HG03520 (cell line): ENCODE measurements around the gene SLC6A11.

Source experiments
- ATAC-seq: cut with Tn5 transposase; IDR thresholded peaks from one replicate; pipeline ENCODE4 v1.9.1; 2021; ENCODE audit warnings: mild to moderate bottlenecking, moderate library complexity; ENCODE audit not compliant: unreplicated experiment

The SLC6A11 gene

DNA sequence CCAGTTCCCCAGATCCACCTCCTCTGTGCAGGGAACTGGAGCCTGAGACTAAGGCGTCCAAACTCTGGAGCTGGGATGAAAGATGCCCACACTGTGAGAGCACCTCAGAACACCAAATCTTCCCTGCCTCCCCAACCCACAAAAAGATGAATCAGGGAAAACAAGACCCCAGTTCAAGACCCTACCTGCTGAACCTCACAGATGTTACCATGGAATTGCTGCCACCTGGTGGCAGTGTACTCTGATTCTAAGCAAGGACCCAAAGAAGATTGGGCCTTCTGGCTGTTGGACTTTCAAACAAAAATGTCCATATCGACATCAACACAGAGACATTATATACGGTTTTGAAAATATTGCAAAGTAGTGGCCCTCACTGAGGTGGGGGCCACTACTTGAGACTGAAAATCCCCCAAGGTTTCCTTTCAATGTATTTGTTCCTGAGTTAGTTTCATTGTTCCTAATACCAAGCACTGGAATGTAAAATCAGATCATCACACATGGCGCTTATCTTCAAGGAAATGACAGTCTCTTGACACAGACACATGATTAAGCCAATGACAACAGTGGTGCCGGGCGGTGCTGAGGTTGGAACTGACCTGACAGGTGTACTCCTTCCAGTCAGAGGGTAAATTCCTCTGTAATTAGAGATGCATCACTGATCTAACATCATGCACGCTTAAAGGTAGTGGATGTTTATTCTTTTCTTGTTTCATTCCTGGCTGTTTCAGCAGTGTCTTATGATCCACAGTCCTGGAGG, 67.6 kb downstream of the SLC6A11 start:
- no peak for ATAC-seq

DNA sequence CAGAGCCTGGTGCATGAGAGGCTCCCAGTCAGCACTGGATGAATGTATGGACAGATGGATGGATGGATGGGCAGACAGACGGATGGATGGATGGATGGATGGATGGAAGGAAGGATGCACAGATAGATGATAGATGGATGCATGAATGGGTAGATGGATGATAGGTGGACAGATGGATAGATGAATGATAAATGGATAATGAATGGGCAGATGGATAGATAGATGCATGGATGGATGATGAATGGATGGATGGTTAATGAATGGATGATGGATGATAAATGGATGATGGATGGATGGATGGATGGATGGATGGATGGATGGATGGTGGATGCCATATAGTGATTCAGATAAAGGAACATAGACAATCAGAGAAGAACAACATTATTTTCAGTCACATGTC, 71.0 kb downstream of the SLC6A11 start:
- ATAC-seq, result no peak

DNA sequence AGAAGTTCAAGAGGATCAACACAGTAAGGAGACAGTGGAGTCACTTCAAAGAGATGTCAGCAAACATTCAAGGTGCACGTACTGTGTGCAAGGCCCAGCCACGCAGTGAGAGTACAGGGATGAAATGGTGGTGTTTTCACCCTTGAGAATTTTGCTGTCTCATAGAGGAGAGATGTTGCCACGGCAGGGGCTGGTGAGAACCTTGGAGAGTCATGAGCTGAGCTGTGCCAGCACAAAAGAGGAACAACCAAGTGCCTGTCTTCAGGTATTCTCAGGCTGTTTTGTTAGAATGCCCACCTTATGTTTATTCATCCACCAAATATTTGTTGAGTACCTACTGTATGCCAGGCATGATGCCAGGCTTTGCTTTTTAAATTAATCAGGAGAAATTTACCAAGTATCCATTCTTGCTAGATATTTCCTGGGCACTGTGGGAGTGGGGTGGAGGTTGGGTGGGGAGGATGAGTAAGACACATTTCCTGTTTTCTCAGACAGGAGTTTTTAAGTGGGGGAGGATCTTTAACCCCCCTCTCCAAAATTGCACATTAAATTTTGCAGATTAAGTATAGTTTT, 72.6 kb downstream of the SLC6A11 start:
- no peak for ATAC-seq

DNA sequence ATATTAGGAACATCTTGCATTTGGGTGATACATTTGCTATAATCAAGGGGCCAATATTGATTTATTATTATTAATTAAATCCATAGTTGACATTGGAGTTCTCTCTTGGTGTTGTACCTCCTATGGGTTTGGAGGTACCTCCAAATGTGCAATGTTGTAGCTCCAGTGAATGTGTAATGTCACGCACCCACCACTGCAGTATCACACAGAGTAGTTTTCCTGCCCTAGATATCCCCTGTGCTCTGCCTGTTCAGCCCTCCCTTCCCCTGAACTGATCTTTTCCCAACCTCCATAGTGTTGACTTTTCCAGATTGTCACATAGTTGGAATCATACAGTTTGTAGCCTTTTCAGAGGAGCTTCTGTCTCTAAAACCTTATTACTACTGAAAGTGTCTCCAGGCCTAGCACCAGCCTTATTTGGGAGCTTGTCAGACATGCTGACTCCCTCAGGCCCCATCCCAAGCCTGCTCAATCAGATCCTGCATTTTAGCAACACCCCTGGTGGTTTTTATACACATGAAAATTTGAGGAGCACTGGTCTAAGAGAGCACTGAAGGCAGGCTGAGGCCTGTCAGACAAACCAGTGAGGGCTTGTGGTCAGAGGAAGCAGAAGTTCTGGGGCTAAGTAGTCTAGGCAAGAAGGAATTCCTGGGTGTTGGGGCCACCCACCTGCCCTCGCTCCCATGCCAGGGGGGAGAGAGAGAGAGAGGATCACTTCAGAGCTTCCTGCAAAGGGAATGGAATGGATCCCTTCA, 73.4 kb downstream of the SLC6A11 start:
- ATAC-seq, result no peak

DNA sequence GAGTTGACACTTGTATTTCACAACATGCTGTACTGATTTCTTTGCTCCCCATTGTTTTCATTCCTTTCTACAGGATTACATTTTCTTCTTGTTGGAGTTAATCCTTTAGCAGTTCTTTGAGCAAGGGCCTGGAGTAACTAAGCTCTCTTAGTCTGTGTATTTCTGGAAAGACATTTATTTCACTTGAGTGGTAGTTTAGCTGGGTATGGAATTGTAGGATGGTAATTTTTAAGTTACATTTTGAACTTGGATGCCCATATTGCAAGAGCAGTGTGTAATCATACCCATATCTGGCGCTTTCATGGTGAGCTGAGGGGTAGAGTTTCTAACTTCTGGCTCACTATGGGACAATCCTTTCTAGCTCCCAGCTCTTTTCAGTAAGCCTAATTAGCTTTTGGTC, 74.6 kb downstream of the SLC6A11 start:
- ATAC-seq, result no peak

DNA sequence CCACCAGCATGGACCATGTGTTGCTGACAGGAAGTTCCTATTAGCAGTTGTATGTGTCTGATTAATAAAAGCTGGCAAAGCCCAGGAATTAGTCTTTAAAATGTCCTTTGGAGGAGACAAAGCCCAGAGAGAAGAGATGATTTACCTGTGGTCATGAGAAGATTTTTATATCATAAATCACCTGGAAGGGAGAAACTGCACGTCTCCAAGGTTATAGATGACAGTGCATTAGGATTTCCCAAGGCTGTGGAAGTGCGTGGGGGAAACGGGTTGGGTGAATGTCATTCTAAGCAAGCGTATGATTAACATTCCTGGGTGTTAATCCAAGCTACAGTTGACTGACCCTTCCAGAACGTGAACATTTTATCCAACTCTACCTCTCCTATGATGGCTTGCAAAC, 76.6 kb downstream of the SLC6A11 start:
- ATAC-seq, result no peak

DNA sequence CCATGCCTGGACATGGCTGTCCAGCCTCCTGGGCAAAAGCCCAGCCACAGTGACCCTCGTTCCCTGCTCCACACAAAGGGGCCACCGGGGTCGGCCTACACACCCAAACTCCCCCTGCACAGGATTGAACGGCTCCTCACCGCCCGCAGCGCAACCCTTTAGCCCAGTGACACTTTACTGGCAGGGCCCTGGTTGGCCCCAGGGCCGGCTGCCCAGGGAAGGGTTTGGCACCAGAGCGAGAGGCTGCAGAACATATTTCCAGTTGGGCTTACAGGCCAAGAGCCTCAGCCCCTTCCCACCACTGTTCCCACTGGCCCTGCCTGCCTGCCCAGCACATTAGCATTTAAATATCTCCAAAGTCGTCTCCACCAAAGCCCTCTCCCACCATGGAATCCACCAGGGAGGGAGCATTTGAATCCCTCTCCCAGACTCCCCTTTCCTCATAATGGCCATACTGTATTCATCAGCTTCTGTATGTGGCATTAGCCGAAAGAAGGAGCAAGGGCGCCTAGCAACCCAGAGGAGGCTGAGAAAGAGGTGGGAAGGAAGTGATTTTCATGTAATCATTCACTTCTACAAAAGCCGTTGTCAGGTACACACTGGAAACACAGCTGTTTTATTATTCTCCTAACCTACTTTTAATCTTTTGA, 85.4 kb downstream of the SLC6A11 start:
- ATAC-seq, result no peak

DNA sequence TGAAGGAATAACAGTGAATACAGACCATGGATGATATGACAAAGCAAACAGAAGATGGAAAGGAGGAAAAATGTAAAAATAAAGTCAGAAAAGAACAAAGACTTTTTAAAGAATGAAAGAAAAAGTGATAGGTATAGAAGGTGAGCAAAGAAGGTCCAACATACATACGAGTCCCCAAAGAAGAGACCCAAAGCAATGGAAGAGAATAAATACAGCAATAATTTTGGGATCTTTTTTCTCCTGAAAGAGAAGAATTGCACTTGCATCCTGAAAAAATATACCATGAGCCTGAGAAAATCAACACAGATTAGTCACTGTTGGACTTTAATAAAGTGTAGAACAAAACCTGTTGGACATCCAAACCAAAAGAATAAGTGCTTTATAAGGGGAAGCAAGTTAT, 91.2 kb downstream of the SLC6A11 start:
- ATAC-seq, result no peak

DNA sequence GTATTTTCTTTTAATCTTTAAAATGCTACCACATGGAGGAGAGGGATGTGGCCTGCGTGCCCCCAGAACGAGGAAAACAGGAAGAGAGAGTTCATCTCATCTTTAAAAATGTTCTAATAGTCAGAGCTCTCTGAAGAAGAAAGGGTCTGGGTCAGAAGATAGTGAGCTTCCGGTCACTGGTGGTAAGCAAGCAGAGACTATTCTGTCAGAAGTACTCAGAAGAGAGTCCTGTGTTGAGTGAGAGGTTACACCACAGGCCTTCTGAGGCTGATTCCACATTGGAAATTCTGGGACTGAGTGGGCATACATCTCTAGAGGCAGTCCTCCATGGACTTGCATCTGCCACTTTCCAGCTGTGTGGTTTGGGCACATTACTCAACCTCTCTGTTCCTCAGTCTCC, 94.3 kb downstream of the SLC6A11 start:
- no peak for ATAC-seq

DNA sequence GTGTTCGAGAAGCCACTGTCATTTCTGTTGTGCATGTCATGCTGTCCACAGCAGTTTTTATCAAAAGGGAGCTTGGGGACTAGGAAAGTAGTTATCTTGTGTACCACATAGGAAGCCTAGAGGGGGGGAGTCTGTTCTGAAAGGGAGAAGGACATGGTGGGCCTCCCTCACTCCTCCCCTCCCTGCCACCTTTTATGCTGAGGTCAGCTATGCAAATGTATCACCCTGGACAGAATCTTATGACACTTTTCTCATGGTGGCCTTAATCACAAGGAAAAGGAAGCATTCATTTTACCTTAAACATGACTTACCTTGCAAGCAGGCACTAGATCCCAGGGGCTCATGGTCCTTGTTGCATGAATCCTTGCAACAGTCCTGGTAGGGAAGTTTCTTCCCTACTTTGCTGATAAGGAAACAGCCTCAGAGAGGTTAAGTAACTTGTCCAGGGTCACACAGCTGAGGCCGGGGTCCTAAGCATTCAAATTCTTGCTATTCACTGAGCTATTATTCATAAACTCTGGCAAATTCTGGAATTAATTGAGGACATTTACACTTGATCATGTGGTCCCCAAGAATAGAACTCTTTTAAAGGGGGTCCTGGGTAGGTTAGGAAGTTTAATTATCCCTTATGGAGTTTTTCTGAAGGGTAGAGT, 95.4 kb downstream of the SLC6A11 start:
- no peak for ATAC-seq

DNA sequence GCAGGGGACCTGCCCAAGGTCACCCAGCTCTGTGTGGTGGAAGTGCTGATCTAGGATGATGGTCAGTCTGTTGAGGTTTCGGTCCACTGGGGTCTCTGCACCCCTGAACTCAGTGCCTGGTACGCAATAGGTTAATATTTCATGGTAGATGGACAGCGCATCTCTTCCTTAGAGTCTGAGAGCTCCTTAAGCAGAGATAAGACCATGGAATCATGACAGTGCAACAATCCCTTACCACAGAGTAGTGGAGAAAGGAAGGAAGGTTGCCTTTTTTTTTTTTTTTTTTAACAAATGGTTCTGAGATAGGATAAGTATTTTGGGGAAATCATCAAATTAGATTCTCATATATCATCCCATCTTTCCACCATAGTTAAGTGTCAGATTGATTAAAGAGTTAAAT, 96.8 kb downstream of the SLC6A11 start:
- ATAC-seq, result no peak

DNA sequence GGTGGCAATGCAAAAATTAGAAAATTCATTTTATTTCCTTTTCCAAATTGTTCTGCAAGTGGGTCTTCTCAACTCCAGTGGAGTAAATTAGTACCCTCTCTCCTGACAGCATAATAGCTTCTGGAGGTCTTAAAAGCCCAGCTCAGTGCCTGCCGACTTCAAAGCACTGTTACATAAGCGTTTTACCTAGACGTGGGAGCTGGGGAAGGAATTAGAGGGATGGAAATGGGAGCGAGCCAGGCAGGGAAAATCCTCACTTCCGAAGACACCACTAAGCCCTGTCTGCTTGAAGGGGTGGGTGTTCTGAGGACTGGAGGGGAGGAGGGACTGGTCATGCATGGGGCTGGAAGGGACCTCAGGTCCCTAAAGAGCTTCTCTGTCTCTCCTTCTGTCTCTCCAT, 99.3 kb downstream of the SLC6A11 start:
- ATAC-seq, result no peak

DNA sequence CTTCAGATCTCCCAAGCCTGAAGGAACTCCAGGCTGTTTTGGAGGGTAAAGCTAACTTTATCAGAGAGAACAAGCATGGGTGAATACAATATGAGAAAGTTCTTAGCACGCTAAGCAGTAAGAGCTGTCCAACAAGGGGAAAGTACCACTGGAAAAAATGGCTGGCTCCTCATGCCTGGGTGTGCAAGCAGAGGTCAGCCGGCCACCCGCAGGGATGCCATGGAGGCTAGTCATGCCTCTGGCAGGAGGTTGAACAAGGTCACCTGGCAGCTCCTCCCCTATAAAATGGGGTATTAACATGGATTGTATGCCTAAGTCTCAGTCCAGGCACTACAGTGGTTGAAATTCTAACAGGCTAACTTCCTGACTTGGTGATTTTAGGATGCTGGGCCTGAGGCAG, 101.1 kb downstream of the SLC6A11 start:
- no peak for ATAC-seq

DNA sequence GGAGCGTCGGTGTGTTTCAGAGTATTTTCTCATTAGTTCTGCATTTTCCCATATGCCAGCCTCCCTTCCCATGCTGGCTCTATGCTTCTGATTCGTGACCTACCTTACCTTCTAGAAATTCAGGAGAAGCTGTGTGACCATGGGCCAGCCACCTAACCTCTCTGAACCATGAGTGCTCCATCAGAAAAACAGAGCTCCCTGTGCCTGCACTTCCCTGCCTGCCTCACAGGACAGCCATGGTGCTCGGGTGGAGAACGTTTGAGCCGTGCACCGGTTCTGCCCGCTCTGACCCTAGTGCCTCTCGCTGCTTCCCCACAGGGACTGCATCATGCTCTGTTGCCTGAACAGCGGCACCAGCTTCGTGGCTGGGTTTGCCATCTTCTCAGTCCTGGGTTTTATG, 102.0 kb downstream of the SLC6A11 start:
- no peak for ATAC-seq

DNA sequence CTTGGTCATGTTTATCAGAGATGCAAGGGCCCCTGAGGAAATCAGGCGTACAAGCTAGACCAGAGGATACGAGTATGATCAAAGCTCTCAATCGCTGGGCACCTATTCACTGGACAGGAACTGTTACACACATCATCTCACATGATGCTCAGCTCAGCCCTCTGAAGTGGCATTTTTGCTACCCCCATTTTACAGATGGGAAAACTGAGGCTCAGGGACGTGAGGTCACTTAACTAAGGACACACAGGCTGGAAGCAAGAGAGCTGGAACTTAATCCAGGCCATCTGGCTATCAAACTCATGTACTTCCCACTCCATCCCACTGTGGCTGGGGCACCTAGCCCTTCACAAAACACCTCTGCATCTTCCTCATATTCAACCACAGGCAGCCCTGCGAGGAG, 103.6 kb downstream of the SLC6A11 start:
- ATAC-seq, result no peak

DNA sequence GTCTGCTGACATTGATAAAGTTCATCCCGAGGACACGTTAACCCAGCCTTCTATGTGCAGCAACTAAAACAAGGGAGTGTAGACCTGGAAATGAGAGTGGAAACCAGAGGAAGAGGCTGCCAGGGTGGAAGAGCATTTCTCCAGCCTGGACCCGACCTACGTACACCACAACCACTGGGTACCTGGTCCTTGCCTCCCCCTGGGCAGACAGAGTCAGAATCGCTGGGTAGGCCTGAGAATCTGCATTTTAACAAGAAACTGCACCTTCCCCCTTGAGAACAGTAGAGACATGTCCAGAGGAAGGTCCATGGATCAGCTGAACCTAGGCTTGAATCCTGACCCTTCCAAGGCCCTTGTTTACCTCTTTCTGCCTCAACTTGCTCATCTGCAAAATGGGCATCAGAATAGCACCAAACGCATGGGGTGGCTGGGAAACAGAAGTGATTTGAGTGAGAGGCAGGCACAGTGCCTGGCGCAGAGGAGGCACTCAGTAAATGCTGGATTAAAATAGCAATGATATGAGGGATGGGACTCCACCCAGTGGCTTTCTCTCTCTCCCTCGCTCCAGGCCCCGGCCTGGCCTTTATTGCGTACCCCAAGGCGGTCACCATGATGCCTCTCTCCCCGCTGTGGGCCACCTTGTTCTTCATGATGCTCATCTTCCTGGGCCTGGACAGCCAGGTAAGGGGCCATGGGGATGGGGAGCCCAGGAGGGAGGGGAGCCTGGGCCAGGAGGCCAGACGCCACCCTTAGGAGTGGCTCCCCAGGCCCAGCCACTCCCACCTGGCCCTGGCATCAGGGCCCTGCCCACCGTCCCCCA, 109.6 kb downstream of the SLC6A11 start:
- ATAC-seq, result no peak

DNA sequence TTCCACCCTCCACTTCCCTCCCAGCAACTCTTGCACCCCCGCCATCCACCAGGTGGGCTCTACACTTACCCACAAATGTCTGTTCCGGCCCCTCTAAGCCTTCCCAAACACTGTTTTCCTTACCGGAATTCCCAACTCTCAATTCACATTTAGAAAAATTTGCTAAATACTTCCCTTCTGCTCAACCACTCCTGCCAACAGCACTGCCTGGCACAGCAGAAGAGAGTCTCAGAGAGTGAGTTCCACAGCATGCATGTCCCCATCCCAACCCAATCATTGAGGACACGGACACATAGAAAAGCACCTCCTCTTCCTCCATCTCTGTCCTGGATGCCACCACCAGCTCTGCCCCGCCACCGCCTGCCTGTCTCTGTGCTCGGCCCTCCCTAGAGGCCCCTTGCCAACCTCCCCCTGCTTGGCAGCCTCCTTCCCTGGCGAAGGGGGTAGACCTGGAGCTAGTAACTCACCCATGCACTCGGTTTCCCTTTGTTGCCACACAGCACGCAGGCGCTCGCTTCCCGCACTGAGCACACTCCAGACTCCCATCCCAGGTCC, 110.3 kb downstream of the SLC6A11 start:
- no peak for ATAC-seq

DNA sequence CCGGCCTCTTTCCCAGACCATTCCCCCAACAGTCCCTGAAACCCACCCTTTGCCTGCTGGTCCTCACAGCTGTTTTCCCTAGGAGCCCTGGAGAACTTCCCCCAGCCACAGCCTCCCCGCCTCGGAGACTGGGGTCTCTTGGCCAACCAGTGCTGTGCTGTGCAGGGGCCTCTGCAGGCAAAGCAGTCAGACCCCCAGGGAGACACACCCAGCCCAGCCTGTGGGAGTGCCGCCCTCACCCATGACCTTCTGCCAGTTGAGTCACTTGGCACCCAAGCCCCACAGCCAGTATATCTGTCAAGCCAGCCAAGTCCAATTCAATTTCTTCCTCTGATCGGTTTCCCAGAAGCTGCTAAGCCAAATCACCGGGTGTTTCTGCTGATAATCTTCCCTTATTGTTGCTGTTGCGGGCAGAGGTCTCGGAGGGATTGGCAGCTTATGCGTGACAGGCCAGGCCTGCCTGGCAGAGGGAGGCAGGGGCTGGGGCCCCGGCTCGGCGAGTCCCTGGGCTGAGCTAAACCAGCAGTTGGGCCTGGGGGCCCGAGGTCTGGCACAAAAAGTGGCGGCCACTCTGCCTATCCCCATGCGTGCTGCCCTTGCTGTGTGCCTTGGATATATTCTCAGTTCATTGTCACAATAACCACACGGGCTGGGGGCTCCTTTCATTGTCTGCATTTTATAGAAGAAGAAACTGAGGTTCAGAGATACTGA, 110.9 kb downstream of the SLC6A11 start:
- ATAC-seq, result no peak

DNA sequence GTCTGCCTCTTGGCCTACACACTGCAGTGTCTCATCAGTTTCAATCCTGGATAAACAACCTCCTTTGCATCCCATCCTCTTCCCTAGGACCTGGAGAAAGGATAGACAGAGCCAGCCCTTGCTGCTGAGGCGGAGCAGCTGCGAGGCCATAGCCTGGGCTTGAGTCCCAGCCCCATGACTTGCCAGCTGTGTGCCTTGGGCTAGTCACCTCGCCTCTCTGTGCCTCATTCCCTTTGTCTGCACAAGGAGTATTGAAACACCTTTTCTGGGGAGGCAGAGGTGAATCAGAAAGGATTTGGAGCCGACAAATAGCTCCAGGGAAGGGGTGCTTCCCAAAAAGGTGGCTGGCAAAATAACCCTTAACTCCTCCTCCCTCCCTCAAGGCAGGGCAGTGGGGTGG, 111.5 kb downstream of the SLC6A11 start:
- no peak for ATAC-seq
